IgD-negative memory B cell (primary cell): Measurements from ENCODE around the gene HBEGF. TPM values are rescaled to one million over a fixed set of nuclear protein-coding genes. Genes with fewer than 3 reads are reported as not detected.
"Not testable (repeated sequence)": the region's sequence is repeated elsewhere in the genome, so short reads cannot be mapped to it uniquely, and the experiment has no call there.

ENCODE experiments used
- H3K27ac Mint-ChIP-seq, 3 donors: one replicate each; pipeline ENCODE4 v1.8.0; 2020 to 2022; ENCODE audit warnings: mild to moderate bottlenecking in 3 of 3, mixed read lengths in 3 of 3, moderate library complexity in 1 of 3
- H3K27me3 Mint-ChIP-seq: one replicate; pipeline ENCODE4 v1.8.0; 2021; ENCODE audit warnings: mixed read lengths
- H3K36me3 Mint-ChIP-seq: one replicate; pipeline ENCODE4 v1.8.0; 2020; ENCODE audit warnings: mild to moderate bottlenecking, mixed read lengths
- H3K4me1 Mint-ChIP-seq, 3 donors: one replicate each; pipeline ENCODE4 v1.8.0; 2020 to 2022; ENCODE audit warnings: mixed read lengths in 3 of 3, mild to moderate bottlenecking in 1 of 3
- H3K4me3 Mint-ChIP-seq, 4 donors: one replicate each; pipeline ENCODE4 v1.8.0; 2020 to 2022; ENCODE audit warnings: mild to moderate bottlenecking in 4 of 4, mixed read lengths in 4 of 4, moderate library complexity in 3 of 4
- H3K9me3 Mint-ChIP-seq, 3 donors: one replicate each; pipeline ENCODE4 v1.8.0; 2020 to 2021; ENCODE audit warnings: mixed read lengths in 3 of 3, mild to moderate bottlenecking in 1 of 3
- polyA plus RNA-seq: library from polyadenylated mRNA; unstranded; fragments of 300-500 nt; fragmentation: Illumina TruSeq; gene quantifications from one replicate; pipeline ENCODE4 v1.2.3, GENCODE V29; 2021

Gene HBEGF
- polyA plus RNA-seq, 1 donor from 2014 or later, result 0.83 TPM

- Mint-ChIP-seq H3K27ac (no peak overlapping the region), H3K4me3 (peak overlapping the region in 2 of 4 donors; percentile 40 to 57), H3K9me3 (no peaks in the 10 kb centered on the region), H3K36me3 (no peaks in the 10 kb centered on the region), H3K4me1 (peaks cover 21 to 35% (median 31%) of the 10 kb centered on the region in 3 donors), H3K27me3 (peaks cover 5% of the 10 kb centered on the region)
Observed at GRCh38 chr5:140349244-140349643, 2.8 kb upstream of the HBEGF start.

- Mint-ChIP-seq H3K27ac (peak overlapping the region in 1 of 3 donors; percentile 21), H3K27me3 (peaks cover 5% of the 10 kb centered on the region), H3K9me3 (no peaks in the 10 kb centered on the region), H3K4me3 (peak overlapping the region in 3 of 4 donors; percentile 59 to 91 (median 75)), H3K4me1 (peaks cover 19 to 37% (median 35%) of the 10 kb centered on the region in 3 donors), H3K36me3 (no peaks in the 10 kb centered on the region)
Observed at GRCh38 chr5:140348104-140348503, 1.7 kb upstream of the HBEGF start.

GRCh38 chr5:140347360-140347759, 957 bp upstream of the HBEGF start:
- H3K4me1 Mint-ChIP-seq, result peaks cover 26 to 44% (median 42%) of the 10 kb centered on the region in 3 donors
- H3K27me3 Mint-ChIP-seq, result peaks cover 6% of the 10 kb centered on the region
- H3K36me3 Mint-ChIP-seq, result no peaks in the 10 kb centered on the region
- H3K4me3 Mint-ChIP-seq, result peak overlapping the region; percentile 75 to 91 (median 85)
- peak overlapping the region in 1 of 3 donors; percentile 45 for H3K27ac Mint-ChIP-seq
- H3K9me3 Mint-ChIP-seq, result no peaks in the 10 kb centered on the region

GRCh38 chr5:140345919-140346347, 470 bp downstream of the HBEGF start:
- H3K27me3 Mint-ChIP-seq, result peaks cover 5% of the 10 kb centered on the region
- H3K4me1 Mint-ChIP-seq, result peaks cover 25 to 43% (median 43%) of the 10 kb centered on the region in 3 donors
- H3K27ac Mint-ChIP-seq, result peak overlapping the region in 1 of 3 donors; percentile 11
- no peaks in the 10 kb centered on the region for H3K9me3 Mint-ChIP-seq
- H3K36me3 Mint-ChIP-seq, result no peaks in the 10 kb centered on the region
- H3K4me3 Mint-ChIP-seq, result peak overlapping the region; percentile 75 to 93 (median 84)

GRCh38 chr5:140344683-140345423, 1.6 kb downstream of the HBEGF start:
- peak overlapping the region in 1 of 3 donors; percentile 11 for H3K27ac Mint-ChIP-seq
- peak overlapping the region in 3 of 4 donors; percentile 48 to 75 (median 61) for H3K4me3 Mint-ChIP-seq
- no peaks in the 10 kb centered on the region for H3K9me3 Mint-ChIP-seq
- H3K4me1 Mint-ChIP-seq, result peaks cover 30 to 48% (median 47%) of the 10 kb centered on the region in 3 donors
- H3K27me3 Mint-ChIP-seq, result peaks cover 5% of the 10 kb centered on the region
- no peaks in the 10 kb centered on the region for H3K36me3 Mint-ChIP-seq

GRCh38 chr5:140343849-140344248, 2.6 kb downstream of the HBEGF start:
- H3K4me3 Mint-ChIP-seq, H3K9me3 Mint-ChIP-seq, H3K27me3 Mint-ChIP-seq, H3K27ac Mint-ChIP-seq, H3K36me3 Mint-ChIP-seq: not testable (repeated sequence)
- H3K4me1 Mint-ChIP-seq, result peaks cover 28 to 46% (median 43%) of the 10 kb centered on the region in 3 donors

GRCh38 chr5:140342896-140343295, 3.5 kb downstream of the HBEGF start:
- no peaks in the 10 kb centered on the region for H3K9me3 Mint-ChIP-seq
- peaks cover 3% of the 10 kb centered on the region for H3K27me3 Mint-ChIP-seq
- H3K4me3 Mint-ChIP-seq, result peak overlapping the region in 3 of 4 donors; percentile 8 to 51 (median 46)
- no peaks in the 10 kb centered on the region for H3K36me3 Mint-ChIP-seq
- H3K27ac Mint-ChIP-seq, result peak overlapping the region; percentile 27 to 61 (median 39)
- H3K4me1 Mint-ChIP-seq, result peaks cover 19 to 37% (median 34%) of the 10 kb centered on the region in 3 donors

GRCh38 chr5:140342287-140342686, 4.1 kb downstream of the HBEGF start:
- peaks cover 19 to 31% (median 31%) of the 10 kb centered on the region in 3 donors for H3K4me1 Mint-ChIP-seq
- H3K27ac Mint-ChIP-seq, result peak overlapping the region in 2 of 3 donors; percentile 27 to 88
- H3K27me3 Mint-ChIP-seq, result peaks cover 1% of the 10 kb centered on the region
- H3K4me3 Mint-ChIP-seq, result peak overlapping the region in 2 of 4 donors; percentile 35 to 54
- no peaks in the 10 kb centered on the region for H3K36me3 Mint-ChIP-seq
- H3K9me3 Mint-ChIP-seq, result no peaks in the 10 kb centered on the region

- Mint-ChIP-seq H3K36me3 (no peaks in the 10 kb centered on the region), H3K4me3 (peak overlapping the region in 1 of 4 donors; percentile 21), H3K9me3 (no peaks in the 10 kb centered on the region), H3K4me1 (peaks cover 16 to 25% (median 24%) of the 10 kb centered on the region in 3 donors), H3K27ac (peak overlapping the region in 2 of 3 donors; percentile 27 to 88), H3K27me3 (peaks cover 1% of the 10 kb centered on the region)
Observed at GRCh38 chr5:140341591-140341990, 4.8 kb downstream of the HBEGF start.

- Mint-ChIP-seq H3K27me3 (peaks cover 1% of the 10 kb centered on the region), H3K36me3 (no peaks in the 10 kb centered on the region), H3K9me3 (no peaks in the 10 kb centered on the region), H3K4me1 (peaks cover 16 to 25% (median 23%) of the 10 kb centered on the region in 3 donors), H3K27ac (peak overlapping the region in 1 of 3 donors; percentile 41), H3K4me3 (peak overlapping the region in 1 of 4 donors; percentile 1)
Observed at GRCh38 chr5:140340605-140341121, 5.7 kb downstream of the HBEGF start.

GRCh38 chr5:140339636-140340035, 6.8 kb downstream of the HBEGF start:
- Mint-ChIP-seq H3K36me3 (no peaks in the 10 kb centered on the region), H3K4me1 (peaks cover 16 to 23% (median 19%) of the 10 kb centered on the region in 3 donors), H3K4me3 (no peak overlapping the region), H3K9me3 (no peaks in the 10 kb centered on the region), H3K27me3 (peaks cover 1% of the 10 kb centered on the region), H3K27ac (no peak overlapping the region)

GRCh38 chr5:140338908-140339307, 7.5 kb downstream of the HBEGF start:
- Mint-ChIP-seq H3K4me1 (peaks cover 16 to 19% (median 19%) of the 10 kb centered on the region in 3 donors), H3K36me3 (peaks cover 1% of the 10 kb centered on the region), H3K9me3 (no peaks in the 10 kb centered on the region), H3K27me3 (peaks cover 1% of the 10 kb centered on the region), H3K27ac (no peak overlapping the region), H3K4me3 (peak overlapping the region in 1 of 4 donors; percentile 24)

- Mint-ChIP-seq H3K4me1 (peaks cover 16 to 19% (median 19%) of the 10 kb centered on the region in 3 donors), H3K4me3 (no peak overlapping the region), H3K9me3 (no peaks in the 10 kb centered on the region), H3K27me3 (peaks cover 1% of the 10 kb centered on the region), H3K36me3 (peaks cover 1% of the 10 kb centered on the region), H3K27ac (no peak overlapping the region)
Observed at GRCh38 chr5:140338336-140338735, 8.1 kb downstream of the HBEGF start.

- Mint-ChIP-seq H3K36me3 (peaks cover 1% of the 10 kb centered on the region), H3K4me1 (peaks cover 14 to 15% (median 15%) of the 10 kb centered on the region in 3 donors), H3K27ac (no peak overlapping the region), H3K4me3 (no peak overlapping the region), H3K9me3 (no peaks in the 10 kb centered on the region), H3K27me3 (peaks cover 1% of the 10 kb centered on the region)
Observed at GRCh38 chr5:140337880-140338279, 8.5 kb downstream of the HBEGF start.

- peaks cover 4 to 7% (median 5%) of the 10 kb centered on the region in 3 donors for H3K4me1 Mint-ChIP-seq
- H3K27me3 Mint-ChIP-seq, result no peaks in the 10 kb centered on the region
- H3K36me3 Mint-ChIP-seq, result peaks cover 1% of the 10 kb centered on the region
- no peaks in the 10 kb centered on the region for H3K9me3 Mint-ChIP-seq
- no peak overlapping the region for H3K27ac Mint-ChIP-seq
- no peak overlapping the region for H3K4me3 Mint-ChIP-seq
Observed at GRCh38 chr5:140336388-140336787, 10.0 kb downstream of the HBEGF start.
